H7 (cell line): Measurements from ENCODE around the gene ESRRA. TPM values are rescaled to one million over a fixed set of nuclear protein-coding genes. Genes with fewer than 3 reads are reported as not detected.
"Not testable (repeated sequence)": the region's sequence is repeated elsewhere in the genome, so short reads cannot be mapped to it uniquely, and the experiment has no call there.

Experiments used
- DNase-seq: peaks from one replicate; pipeline ENCODE4 v3.0.0; 2012
- H3K27me3 ChIP-seq: 2 replicates; pipeline ENCODE4 v1.6.0; 2011; ENCODE audit warnings: mild to moderate bottlenecking, low read length; ENCODE audit not compliant: control insufficient read depth, insufficient read depth
- H3K36me3 ChIP-seq: replicated peaks from 2 replicates; pipeline ENCODE4 v1.5.1; 2011; ENCODE audit warnings: low read length; ENCODE audit not compliant: control insufficient read depth, insufficient read depth
- H3K4me3 ChIP-seq: 2 replicates; pipeline ENCODE4 v1.5.1; 2011; ENCODE audit warnings: low read depth, mild to moderate bottlenecking, control low read depth, low read length, moderate library complexity; ENCODE audit not compliant: insufficient read depth
- total RNA-seq: library from RNA; depleted of rRNA; stranded (reverse); fragments of >200 nt; shearing (Covaris generic); gene quantifications from 2 replicates; pipeline ENCODE4 v1.2.3, GENCODE V29; 2014

Gene ESRRA
- total RNA-seq, 1 experiment from 2014 or later: 94.8 TPM

DNA sequence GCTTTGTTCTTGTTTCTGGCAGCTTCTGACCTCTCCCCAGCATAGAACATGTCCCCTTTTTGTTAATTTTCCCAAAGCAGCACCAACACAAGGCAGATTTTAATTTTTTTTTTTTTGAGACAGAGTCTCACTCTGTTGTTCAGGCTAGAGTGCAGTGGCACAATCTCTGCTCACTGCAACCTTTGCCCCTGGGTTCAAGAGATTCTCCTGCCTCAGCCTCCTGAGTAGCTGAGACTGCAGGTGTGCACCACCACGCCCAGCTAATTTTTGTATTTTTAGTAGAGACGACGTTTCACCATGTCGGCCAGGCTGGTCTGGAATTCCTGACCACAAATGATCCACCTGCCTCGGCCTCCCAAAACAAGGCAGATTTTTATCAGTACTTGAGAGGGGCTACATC is 2.5 kb downstream of the ESRRA start:
- not testable (repeated sequence) for H3K36me3 ChIP-seq, H3K27me3 ChIP-seq, DNase-seq, H3K4me3 ChIP-seq

DNA sequence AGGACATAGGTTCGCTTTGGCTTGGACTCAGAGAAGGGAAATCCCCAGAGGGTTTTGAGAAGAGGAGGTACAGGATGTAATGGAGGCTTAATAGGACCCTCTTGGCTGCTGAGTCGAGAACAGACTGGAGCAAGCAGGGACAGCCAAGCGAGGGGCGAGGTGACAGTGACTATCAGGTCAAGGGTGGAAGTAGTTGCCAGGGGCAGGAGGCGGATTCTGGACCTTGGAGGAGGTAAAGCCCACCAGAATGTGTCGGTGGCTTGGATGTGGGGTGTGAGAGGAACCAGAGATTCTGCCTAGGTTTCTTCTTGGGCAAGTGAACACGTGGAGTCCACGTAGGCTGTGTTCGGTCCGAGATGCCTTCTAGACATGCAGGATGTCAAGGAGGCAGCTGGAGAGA is 7.6 kb downstream of the ESRRA start:
- DNase-seq: no peak
- no peak overlapping the region for H3K4me3 ChIP-seq
- H3K36me3 ChIP-seq: peaks cover 7% of the 10 kb centered on the region
- no peaks in the 10 kb centered on the region for H3K27me3 ChIP-seq

DNA sequence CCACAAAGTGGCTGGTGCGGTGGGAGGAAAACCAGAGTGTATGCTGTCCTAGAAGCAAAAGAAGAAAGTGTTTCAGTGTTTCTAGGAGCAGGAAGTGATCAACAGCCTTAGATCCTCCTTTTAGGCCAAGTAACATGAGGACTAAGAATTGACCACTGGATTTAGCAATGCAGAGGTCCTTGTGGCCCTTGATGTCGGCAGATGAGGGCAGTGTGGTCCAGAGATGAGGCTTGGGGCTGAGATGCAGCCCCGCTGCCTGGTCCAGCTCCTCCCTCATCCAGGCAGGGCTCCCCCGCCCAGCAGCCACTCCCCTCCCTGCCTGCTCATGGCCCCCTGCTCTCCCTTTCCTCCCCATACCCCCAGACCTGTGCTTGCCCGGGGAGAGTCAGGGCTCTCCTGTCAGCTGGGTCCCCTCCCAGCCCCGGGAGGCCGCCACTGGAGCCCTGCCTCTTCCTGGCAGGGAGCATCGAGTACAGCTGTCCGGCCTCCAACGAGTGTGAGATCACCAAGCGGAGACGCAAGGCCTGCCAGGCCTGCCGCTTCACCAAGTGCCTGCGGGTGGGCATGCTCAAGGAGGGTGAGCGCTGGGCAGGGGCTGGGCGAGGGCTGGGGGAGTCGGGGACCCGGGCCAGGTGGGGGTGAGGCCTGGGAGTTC is 8.3 kb downstream of the ESRRA start:
- Histone ChIP-seq H3K36me3 (peaks cover 7% of the 10 kb centered on the region), H3K27me3 (no peaks in the 10 kb centered on the region), H3K4me3 (no peak overlapping the region)
- DNase-seq: peak; percentile 61

DNA sequence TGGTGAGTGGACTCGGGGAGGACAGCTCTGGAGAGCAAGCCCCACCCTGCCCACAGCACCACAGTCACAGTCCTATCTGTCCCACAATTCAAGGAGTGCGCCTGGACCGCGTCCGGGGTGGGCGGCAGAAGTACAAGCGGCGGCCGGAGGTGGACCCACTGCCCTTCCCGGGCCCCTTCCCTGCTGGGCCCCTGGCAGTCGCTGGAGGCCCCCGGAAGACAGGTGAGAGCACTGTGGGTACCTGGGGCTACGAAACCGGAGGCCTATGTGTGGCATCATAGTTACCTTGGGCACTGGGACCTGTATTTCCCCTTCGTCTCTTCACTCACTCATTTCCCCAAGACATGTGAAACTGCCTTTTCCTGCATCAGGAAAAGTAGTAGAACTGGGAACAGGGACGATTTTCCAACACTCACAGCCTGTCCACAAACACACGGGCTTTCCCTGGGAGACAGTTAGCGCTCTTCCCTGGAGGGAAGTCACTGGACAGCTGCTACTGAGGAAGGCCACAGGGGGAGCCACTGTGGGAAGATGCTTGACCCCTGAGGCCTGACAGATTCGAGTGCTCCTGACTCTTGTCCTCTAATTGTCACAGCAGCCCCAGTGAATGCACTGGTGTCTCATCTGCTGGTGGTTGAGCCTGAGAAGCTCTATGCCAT is 9.0 kb downstream of the ESRRA start:
- H3K27me3 ChIP-seq: no peaks in the 10 kb centered on the region
- H3K4me3 ChIP-seq: no peak overlapping the region
- peaks cover 7% of the 10 kb centered on the region for H3K36me3 ChIP-seq
- peak; percentile 62 for DNase-seq

DNA sequence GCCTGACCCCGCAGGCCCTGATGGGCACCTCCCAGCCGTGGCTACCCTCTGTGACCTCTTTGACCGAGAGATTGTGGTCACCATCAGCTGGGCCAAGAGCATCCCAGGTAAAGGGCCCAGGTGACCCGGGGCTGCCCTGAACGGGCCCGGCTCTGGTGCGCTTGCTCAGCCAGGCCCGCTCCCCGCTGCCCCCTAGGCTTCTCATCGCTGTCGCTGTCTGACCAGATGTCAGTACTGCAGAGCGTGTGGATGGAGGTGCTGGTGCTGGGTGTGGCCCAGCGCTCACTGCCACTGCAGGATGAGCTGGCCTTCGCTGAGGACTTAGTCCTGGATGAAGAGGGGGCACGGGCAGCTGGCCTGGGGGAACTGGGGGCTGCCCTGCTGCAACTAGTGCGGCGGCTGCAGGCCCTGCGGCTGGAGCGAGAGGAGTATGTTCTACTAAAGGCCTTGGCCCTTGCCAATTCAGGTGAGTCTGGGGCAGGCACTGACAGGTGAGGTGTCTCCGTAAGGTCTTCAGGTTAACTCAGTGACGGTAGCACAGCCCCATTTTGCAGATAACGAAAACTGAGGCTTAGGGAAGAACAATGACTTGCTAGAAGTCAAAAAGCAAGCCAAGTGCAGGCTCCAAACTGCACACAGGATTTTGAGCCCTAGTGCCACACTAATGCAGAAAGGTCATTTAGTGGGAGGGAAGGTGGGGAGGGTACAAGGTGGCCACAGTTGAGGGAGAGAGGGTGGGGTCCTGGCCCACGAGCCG is 9.7 kb downstream of the ESRRA start:
- no peaks in the 10 kb centered on the region for H3K27me3 ChIP-seq
- peak; percentile 66 for DNase-seq
- no peak overlapping the region for H3K4me3 ChIP-seq
- peaks cover 7% of the 10 kb centered on the region for H3K36me3 ChIP-seq

DNA sequence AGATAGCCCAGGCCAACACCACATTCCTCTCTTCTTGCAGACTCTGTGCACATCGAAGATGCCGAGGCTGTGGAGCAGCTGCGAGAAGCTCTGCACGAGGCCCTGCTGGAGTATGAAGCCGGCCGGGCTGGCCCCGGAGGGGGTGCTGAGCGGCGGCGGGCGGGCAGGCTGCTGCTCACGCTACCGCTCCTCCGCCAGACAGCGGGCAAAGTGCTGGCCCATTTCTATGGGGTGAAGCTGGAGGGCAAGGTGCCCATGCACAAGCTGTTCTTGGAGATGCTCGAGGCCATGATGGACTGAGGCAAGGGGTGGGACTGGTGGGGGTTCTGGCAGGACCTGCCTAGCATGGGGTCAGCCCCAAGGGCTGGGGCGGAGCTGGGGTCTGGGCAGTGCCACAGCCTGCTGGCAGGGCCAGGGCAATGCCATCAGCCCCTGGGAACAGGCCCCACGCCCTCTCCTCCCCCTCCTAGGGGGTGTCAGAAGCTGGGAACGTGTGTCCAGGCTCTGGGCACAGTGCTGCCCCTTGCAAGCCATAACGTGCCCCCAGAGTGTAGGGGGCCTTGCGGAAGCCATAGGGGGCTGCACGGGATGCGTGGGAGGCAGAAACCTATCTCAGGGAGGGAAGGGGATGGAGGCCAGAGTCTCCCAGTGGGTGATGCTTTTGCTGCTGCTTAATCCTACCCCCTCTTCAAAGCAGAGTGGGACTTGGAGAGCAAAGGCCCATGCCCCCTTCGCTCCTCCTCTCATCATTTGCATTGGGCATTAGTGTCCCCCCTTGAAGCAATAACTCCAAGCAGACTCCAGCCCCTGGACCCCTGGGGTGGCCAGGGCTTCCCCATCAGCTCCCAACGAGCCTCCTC is 10.6 kb downstream of the ESRRA start:
- not testable (repeated sequence) for DNase-seq, H3K27me3 ChIP-seq, H3K4me3 ChIP-seq
- peaks cover 16% of the 10 kb centered on the region for H3K36me3 ChIP-seq

DNA sequence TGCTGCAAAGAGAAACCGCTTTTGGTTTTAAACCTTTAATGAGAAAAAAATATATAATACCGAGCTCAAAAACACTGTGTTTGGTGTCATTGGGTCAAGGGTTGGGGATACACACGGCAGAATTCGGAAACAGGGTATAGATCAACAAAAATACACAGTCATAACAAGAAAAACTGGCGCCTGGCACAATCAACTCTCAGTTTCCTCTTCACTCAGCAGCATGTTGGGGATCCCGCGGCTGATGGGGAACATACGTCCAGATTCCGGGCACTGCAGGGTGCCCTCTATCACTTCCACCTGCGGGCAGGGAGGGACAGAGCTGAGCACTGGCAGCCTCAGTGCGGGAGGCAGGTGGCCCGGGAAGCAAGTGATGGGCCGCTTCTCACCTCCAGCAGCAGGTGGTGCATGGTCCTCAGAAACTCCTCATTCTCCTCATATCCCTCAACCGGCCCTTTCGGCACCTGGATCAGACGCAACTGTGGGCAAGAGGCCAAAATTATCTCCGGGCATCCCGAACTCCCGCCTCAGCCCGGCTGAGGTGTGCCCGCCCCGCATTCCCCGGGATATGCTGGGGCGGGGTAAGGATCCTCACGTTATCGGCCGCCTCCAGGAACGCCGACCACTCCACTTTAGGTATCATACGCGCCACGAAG is 11.5 kb downstream of the ESRRA start:
- peak; percentile 83 for DNase-seq
- Histone ChIP-seq H3K36me3 (peaks cover 21% of the 10 kb centered on the region), H3K27me3 (no peaks in the 10 kb centered on the region), H3K4me3 (peak overlapping the region; percentile 99)

DNA sequence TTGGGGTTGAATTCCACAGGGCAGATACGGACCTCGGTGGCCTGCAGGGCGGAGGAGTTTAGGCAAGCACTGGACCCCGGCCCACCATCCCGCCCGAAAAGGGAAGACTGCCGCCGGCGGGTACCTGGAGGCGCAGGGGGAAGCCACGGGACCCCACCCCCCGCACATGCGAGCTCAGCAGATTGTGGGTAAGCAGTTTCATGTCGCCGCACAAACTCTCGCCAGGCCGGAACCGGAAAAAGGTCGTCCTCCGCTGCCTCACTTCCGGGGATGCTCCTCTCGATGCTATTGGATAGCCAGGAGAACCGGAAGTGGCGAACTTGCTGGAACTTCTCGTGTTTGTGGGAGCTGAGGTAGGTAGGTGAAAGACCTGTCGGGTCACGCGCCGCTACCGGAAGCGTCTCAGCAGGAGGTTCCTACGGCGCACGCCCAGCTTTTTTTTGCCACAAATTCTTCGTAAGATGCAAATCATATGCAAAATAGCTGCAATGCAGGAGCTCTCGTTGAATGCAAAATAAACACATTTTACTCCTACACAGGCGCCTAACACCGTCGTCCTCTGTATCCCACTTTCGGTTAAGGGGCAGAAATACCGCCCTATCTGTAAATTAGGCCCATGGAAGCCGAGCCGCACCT is 12.1 kb downstream of the ESRRA start, which contains the start of gene TRMT112:
TRMT112 (minus strand) TSS at position 235 of the 636 bp plus-strand sequence; CDS start at position 202, 33 bp downstream.
- H3K4me3 ChIP-seq: peak within 1 kb of the TSS; percentile 99
- peaks cover 21% of the 10 kb centered on the region for H3K36me3 ChIP-seq
- DNase-seq: peak; percentile 93
- no peaks in the 10 kb centered on the region for H3K27me3 ChIP-seq

DNA sequence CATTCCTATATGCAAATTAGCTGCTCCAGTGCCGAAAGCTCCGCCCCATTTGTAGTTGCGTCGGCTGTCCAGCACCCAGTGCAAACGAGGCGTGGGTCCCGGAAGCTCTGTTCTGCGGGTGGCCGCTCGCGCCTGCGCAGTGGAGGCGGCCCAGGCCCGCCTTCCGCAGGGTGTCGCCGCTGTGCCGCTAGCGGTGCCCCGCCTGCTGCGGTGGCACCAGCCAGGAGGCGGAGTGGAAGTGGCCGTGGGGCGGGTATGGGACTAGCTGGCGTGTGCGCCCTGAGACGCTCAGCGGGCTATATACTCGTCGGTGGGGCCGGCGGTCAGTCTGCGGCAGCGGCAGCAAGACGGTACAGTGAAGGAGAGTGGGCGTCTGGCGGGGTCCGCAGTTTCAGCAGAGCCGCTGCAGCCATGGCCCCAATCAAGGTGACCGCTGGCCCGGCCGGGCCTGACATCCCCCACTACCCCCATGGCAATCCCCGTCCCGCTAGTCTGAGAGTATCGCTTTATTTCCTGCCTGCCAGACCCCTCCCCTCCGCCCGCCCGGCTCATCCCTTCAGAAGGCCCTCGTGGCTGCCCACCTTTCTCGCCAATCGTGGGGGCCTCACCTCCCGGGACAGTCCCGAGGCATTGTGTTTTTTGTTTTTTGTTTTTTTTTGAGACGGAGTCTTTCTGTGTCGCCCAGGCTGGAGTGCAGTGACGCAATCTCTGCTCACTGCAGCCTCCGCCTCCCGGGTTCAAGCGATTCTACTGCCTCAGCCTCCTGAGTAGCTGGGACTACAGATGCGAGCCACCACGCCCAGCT is 12.8 kb downstream of the ESRRA start, which contains the start of gene PRDX5:
PRDX5 (plus strand) TSS at position 161 of the 805 bp plus-strand sequence; CDS start at position 256, 95 bp downstream.
- Histone ChIP-seq H3K36me3 (peaks cover 21% of the 10 kb centered on the region), H3K4me3 (peak within 1 kb of the TSS; percentile 99), H3K27me3 (no peaks in the 10 kb centered on the region)
- peak; percentile 98 for DNase-seq

DNA sequence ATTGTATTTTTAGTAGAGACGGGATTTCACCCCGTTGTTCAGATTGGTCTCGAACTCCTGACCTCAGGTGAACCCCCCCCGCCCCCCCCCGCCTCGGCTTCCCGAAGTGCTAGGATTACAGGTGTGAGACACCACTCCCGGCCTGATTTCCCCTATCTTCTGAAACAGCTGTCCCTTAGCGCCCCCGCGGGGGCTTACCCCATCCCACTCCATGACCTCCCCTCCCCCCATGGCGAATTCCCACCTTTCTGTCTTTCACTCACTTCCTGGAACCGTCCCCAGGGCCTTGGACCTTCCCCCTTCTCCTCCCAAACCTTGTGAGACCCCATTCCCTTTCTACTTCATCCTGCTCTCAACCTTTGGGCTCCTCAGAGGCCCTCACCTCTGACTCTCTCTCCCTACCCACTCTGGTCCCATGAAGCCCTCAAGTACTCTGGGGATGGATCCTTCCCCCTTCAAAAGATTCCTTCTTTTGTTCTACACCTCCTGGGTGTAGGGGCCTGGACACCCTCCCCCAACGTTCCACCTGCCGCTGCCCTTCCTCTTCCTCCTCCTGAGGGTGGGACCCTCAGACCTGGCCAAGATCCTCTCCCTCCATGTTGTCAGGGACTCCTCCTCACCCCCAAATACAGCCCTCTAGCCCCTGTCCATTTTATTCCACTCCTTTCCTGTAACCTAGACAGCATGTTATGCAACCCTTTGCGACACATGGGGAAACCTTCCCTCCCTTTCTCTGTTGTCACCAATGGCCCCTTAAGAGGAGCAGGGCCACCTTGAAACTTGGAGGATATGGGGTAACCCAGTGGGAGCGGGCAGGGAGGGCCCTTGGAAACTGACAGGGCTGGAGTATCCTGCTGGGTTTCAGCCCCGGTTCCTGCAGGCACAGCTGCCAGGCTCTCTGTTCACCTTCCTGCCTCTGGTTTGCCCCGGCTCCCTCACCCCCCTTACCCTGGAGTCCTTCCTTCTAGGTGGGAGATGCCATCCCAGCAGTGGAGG is 13.7 kb downstream of the ESRRA start:
- DNase-seq: peak; percentile 76
- Histone ChIP-seq H3K36me3 (peaks cover 21% of the 10 kb centered on the region), H3K27me3 (no peaks in the 10 kb centered on the region), H3K4me3 (peak overlapping the region; percentile 99)

DNA sequence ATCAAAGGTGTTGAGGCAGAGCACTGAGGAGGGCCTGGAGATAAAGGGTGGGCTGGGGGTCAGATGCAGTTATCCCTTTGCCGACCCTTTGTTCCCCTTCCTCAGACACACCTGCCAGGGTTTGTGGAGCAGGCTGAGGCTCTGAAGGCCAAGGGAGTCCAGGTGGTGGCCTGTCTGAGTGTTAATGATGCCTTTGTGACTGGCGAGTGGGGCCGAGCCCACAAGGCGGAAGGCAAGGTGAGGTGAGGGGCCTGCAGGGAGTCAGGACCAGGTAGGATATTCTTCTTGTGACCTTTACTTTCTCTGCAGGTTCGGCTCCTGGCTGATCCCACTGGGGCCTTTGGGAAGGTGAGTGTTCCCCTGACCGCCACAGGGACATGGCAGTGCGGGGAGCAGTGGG is 15.2 kb downstream of the ESRRA start:
- H3K36me3 ChIP-seq: peaks cover 14% of the 10 kb centered on the region
- no peak for DNase-seq
- H3K27me3 ChIP-seq: no peaks in the 10 kb centered on the region
- no peak overlapping the region for H3K4me3 ChIP-seq

DNA sequence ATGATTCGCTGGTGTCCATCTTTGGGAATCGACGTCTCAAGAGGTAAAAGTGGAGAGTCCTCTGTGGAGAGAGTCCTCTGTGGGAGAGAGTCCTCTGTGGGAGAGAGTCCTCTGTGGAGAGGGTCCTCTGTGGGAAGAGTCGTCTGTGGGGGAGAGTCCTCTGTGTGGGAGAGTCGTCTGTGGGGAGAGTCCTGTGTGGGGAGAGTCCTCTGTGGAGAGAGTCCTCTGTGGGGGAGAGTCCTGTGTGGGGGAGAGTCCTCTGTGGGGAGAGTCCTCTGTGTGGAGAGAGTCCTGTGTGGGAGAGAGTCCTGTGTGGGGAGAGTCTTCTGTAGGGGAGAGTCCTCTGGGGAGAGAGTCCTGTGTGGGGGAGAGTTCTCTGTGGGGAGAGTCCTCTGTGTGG is 15.7 kb downstream of the ESRRA start:
- H3K4me3 ChIP-seq: no peak overlapping the region
- no peaks in the 10 kb centered on the region for H3K27me3 ChIP-seq
- peaks cover 14% of the 10 kb centered on the region for H3K36me3 ChIP-seq
- DNase-seq: no peak
